ENCODE measurements around the gene NIT2.
"Not testable (repeated sequence)": the region's sequence is repeated elsewhere in the genome, so short reads cannot be mapped to it uniquely, and the experiment has no call there.

NIT2 gene, protein sequence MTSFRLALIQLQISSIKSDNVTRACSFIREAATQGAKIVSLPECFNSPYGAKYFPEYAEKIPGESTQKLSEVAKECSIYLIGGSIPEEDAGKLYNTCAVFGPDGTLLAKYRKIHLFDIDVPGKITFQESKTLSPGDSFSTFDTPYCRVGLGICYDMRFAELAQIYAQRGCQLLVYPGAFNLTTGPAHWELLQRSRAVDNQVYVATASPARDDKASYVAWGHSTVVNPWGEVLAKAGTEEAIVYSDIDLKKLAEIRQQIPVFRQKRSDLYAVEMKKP

DNA sequence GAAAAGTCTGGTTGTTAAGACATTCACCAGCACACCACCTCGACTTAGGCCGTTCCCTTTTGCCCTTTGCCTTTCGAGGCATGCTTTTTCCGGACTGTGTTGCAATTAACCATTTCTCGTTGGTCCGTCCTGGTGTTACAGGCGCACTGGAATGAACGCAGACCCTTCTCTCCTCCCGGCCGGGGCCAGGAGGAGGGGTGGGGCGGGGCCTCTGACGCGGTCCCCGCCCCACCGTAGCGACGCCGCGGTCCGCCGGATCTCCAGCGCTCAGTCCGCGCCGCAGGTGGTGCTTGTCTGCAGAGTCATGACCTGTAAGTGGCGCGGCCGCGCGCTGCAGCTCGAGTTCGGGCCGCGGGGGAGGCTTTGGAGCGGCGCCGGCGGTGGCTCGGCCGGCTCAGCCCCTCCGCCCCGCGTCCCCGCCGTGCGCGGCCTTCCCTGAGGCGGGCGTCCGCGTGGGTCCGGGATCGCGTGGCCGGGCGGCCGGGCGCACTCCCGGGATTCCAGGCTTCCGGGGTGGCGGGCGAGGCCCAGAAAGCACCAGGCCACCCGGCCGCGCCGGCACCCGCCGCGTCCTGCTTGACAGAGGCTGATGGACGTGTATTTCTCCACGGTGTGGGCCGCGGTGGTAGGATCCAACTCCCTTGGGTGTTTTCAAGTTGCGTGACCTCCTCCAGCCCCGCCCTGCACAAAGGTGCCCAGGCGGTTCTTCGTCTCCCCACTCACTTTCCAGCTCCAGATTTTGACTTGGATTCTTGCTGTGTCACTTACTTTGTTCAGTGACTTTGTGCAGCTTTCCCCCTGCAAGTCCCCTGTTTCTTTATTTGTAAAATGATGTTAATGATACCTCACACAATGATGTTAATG, at the start of gene NIT2:
Gene NIT2, plus strand, starts transcription at position 270 of the 864 bp plus-strand sequence. Its CDS starts 35 bp downstream, at position 305.
- DNase-seq (ENCODE audit: low spot score): peak; percentile 75

DNA sequence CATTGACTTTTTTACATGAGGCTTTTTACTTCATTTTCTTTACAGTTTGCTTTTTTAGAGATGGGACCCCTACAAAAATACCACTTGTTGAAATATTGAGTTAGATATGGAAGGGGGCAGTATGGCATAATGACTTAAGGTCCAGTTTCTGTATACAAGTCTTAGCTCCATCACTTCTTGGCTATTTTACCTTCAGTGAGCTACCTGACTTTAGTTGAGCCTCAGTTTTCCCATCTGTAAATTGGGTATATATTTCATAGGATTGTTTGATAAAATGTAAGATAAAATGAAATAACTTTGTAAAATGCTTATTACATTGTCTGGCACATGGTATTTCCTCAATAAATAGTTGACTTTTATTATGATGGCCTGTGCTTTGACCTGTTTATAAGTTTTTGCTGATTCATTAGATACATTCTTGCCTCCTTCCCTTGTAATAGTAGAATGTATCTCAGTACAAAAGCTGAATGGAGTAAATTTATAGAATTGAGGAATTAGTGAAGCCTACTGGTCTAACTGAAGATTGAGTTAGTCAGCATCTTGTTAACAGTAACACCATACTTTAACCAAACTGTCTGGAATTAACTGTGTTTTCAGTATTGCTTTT, 46.2 kb upstream of the NIT2 start:
- DNase-seq (ENCODE audit: low spot score): no peak

GRCh38 chr3:100289339-100289738, 45.2 kb upstream of the NIT2 start:
- no peak for DNase-seq (ENCODE audit: low spot score)

GRCh38 chr3:100295089-100295488, 39.5 kb upstream of the NIT2 start:
- no peak for DNase-seq (ENCODE audit: low spot score)

- no peak for DNase-seq (ENCODE audit: low spot score)
These were observed 36.8 kb upstream of the NIT2 start for GRCh38 chr3:100297784-100298183.

DNA sequence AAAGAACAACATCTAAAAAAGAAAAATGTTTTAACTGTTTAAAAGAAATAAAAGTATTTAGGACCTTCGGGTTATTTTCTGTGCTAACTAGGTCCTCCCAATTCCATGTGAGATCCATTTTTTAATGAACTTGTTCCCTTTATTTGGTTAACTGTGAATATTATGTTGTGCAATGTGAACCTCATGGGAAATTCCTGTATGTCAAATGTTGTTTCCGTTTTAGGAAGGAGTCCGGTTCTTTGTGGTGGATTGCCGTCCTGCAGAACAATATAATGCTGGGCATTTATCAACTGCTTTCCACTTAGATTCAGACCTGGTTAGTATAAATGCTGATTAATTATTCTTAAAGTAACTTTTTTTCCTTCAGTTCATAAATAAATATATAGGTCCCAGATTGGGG, 35.5 kb upstream of the NIT2 start:
- DNase-seq (ENCODE audit: low spot score): no peak

- no peak for DNase-seq (ENCODE audit: low spot score)
These were observed 27.9 kb upstream of the NIT2 start for GRCh38 chr3:100306695-100307094.

DNA sequence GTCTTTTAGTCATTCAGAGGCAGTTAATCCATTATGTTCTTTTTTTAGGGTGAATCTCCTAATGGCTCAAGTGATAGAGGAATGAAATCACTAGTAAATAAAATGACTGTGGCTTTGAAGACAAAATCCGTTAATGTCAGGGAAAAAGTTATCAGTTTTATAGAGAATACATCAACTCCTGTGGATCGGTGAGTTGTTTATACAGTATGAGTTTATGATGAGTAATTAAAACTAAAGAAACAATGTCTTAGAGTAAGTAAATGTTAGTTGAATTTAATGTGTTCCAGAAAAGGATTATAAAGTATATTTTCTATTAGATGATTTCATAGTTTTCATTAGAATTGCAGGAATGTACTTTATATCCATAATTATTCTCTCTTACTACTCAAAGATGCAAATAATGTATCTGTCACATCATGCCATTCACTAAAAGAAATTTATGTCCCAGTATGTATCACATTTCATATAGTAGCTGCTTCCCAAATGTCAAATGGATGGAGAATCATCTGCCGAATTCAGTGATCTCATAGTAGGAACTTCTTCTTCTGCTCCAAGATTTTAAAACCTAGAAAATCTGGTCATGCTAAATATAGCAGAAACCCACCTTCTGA, 24.1 kb upstream of the NIT2 start:
- DNase-seq (ENCODE audit: low spot score): no peak

- DNase-seq (ENCODE audit: low spot score): no peak
These were observed 23.5 kb upstream of the NIT2 start for GRCh38 chr3:100311011-100311410.

- peak; percentile 46 for DNase-seq (ENCODE audit: low spot score)
These were observed 17.9 kb upstream of the NIT2 start for GRCh38 chr3:100316641-100317069.

DNA sequence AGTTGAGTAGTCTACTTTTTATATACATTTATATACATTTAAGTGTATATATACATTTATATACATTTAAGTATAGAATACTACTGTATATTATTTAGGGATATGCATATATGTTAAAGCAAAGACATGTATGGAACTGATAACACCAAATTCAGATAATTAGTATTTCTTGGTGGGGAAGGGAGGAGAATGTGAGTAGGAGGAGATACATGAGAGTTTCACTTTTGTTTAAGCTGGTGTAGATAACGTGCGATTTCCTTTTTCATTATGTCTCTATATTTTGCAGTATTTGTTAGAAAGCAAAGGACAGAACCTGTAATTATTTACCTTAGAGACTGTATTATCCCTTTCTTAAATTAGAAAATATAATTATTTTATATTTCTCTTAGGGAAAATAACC, 16.6 kb upstream of the NIT2 start:
- no peak for DNase-seq (ENCODE audit: low spot score)

DNA sequence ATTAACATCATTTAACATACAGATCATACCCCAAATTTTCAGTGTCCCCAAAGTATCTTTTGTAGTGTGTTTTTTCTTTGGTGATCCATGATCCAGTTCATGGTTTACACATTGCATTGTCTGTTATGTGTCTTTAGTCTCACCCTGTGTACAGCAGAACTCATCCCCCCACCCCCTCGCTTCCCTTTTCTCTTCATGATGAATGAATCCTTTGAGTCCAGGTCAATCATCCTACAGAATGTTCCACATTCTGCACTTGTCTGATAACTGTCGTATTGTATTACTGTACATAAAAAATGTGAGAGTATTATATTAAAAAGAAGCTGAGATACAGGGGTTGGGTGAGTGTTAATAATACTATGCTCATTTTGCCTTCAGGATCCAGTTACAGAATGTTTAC, 14.6 kb upstream of the NIT2 start:
- no peak for DNase-seq (ENCODE audit: low spot score)

DNA sequence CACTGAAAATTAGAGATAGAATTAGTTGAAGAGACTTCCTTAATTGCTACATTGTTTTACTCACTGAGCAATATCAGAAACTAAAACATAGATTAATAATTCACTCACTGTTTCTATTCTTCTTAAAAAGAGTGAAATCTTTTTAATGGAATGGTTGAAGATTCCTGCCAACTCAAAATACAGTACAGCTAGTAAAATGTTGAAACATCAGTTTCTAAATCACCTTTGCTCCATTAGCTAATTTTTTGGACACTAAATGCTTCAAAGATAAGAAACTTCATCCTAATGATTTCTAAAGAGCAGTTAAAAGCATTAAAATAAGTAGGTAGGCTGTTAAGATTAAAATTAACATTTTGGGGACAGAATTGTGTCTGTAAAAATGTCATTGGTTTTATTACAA, 10.5 kb upstream of the NIT2 start:
- DNase-seq (ENCODE audit: low spot score): no peak

DNA sequence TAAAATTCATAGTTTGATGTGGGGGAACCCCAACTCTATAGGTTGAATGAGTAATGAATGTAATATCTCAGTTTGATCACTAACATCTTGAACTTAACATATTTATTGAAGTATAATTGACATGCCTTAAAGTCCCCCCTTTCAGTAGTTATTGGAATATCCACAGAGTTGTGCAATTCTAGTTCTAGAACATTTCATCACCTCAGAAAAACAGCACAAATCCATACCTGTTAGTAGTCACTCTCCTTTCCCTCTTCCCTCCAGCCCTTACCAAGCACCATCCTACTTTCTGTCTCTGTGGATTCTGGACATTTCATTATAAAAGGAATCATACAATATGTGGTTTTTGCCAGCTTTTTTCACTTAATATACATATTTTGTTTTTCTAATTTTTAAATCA, 8.7 kb upstream of the NIT2 start:
- DNase-seq (ENCODE audit: low spot score): no peak

GRCh38 chr3:100327377-100327776, 7.2 kb upstream of the NIT2 start:
- DNase-seq (ENCODE audit: low spot score): not testable (repeated sequence)

GRCh38 chr3:100329800-100330489, 4.6 kb upstream of the NIT2 start:
- DNase-seq (ENCODE audit: low spot score): no peak

GRCh38 chr3:100330651-100331050, 3.9 kb upstream of the NIT2 start:
- no peak for DNase-seq (ENCODE audit: low spot score)

GRCh38 chr3:100331660-100332059, 2.9 kb upstream of the NIT2 start:
- DNase-seq (ENCODE audit: low spot score): no peak

DNA sequence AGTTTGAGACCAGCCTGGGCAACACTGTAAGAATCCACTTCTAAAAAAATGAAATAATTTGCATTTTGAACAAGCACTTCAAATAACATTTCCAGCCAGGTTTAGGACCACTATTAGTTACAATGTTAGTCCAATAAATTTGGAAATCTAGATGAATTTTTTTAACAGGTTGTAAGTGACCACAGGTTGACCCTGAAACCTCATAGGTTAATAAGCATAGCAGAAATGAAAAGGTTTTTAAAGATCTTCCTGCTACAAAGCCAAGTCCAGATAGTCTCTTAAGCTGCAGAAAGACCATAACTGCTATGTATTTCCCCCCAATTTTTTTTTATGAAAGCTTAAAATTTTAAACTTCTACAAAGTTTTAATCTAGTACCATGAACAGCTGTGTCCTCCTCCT, 1.5 kb upstream of the NIT2 start:
- DNase-seq (ENCODE audit: low spot score): no peak

GRCh38 chr3:100333970-100334487, 528 bp upstream of the NIT2 start:
- DNase-seq (ENCODE audit: low spot score): no peak

GRCh38 chr3:100335434-100335833, 877 bp downstream of the NIT2 start:
- peak; percentile 46 for DNase-seq (ENCODE audit: low spot score)

GRCh38 chr3:100336229-100336628, 1.7 kb downstream of the NIT2 start:
- not testable (repeated sequence) for DNase-seq (ENCODE audit: low spot score)
